Muscle layer of colon (tissue), 2 donors: ENCODE measurements around the gene OTUD3.
"Not testable (repeated sequence)": the region's sequence is repeated elsewhere in the genome, so short reads cannot be mapped to it uniquely, and the experiment has no call there.

Experiments used
- H3K27ac ChIP-seq: one replicate; pipeline ENCODE4 v1.7.0; 2013; ENCODE audit warnings: low read depth, mild to moderate bottlenecking, low read length, moderate library complexity
- H3K27me3 ChIP-seq, 2 donors: one replicate each; pipeline ENCODE4 v1.7.0; 2013; ENCODE audit warnings: low read length in 2 of 2, mild to moderate bottlenecking in 2 of 2; ENCODE audit not compliant: insufficient read depth in 2 of 2, control insufficient read depth in 1 of 2
- H3K36me3 ChIP-seq: one replicate; pipeline ENCODE4 v1.7.0; 2013; ENCODE audit warnings: mild to moderate bottlenecking, low read length; ENCODE audit not compliant: insufficient read depth
- H3K4me1 ChIP-seq: one replicate; pipeline ENCODE4 v1.7.0; 2013; ENCODE audit warnings: mild to moderate bottlenecking, low read length; ENCODE audit not compliant: insufficient read depth
- H3K4me3 ChIP-seq, 2 donors: one replicate each; pipeline ENCODE4 v1.7.0; 2013; ENCODE audit warnings: low read length in 2 of 2, low read depth in 1 of 2, mild to moderate bottlenecking in 1 of 2, moderate library complexity in 1 of 2
- H3K9ac ChIP-seq: one replicate; pipeline ENCODE4 v1.7.0; 2013; ENCODE audit warnings: low read length
- H3K9me3 ChIP-seq: one replicate; pipeline ENCODE4 v1.7.0; 2013; ENCODE audit warnings: mild to moderate bottlenecking, low read length
- donor health status: abdominal sarcoma.
- donor health status: Adenocarcinoma of cecum.

Gene OTUD3

GRCh38 chr1:19854866-19855265, 27.3 kb upstream of the OTUD3 start:
- H3K9me3 ChIP-seq, result no peaks in the 10 kb centered on the region
- H3K36me3 ChIP-seq, result no peaks in the 10 kb centered on the region
- H3K4me1 ChIP-seq, result no peaks in the 10 kb centered on the region
- H3K9ac ChIP-seq, result no peak overlapping the region
- no peak overlapping the region for H3K27ac ChIP-seq
- no peaks in the 10 kb centered on the region for H3K27me3 ChIP-seq
- H3K4me3 ChIP-seq, result no peak overlapping the region

GRCh38 chr1:19858893-19859292, 23.3 kb upstream of the OTUD3 start:
- peaks cover 4% of the 10 kb centered on the region for H3K9me3 ChIP-seq

GRCh38 chr1:19859876-19860275, 22.3 kb upstream of the OTUD3 start:
- Histone ChIP-seq H3K4me1 (no peaks in the 10 kb centered on the region), H3K27ac (no peak overlapping the region), H3K27me3 (no peaks in the 10 kb centered on the region), H3K4me3 (no peak overlapping the region), H3K36me3 (no peaks in the 10 kb centered on the region), H3K9ac (no peak overlapping the region), H3K9me3 (peaks cover 4% of the 10 kb centered on the region)

More at GRCh38 chr1:19858893-19859292, 23.3 kb upstream of the OTUD3 start:
- Histone ChIP-seq H3K9ac (no peak overlapping the region), H3K36me3 (no peaks in the 10 kb centered on the region), H3K4me1 (no peaks in the 10 kb centered on the region), H3K27ac (no peak overlapping the region), H3K27me3 (no peaks in the 10 kb centered on the region), H3K4me3 (no peak overlapping the region)

- Histone ChIP-seq H3K4me1 (no peaks in the 10 kb centered on the region), H3K9ac (no peak overlapping the region), H3K27me3 (no peaks in the 10 kb centered on the region), H3K4me3 (no peak overlapping the region), H3K9me3 (peaks cover 4% of the 10 kb centered on the region), H3K36me3 (no peaks in the 10 kb centered on the region), H3K27ac (no peak overlapping the region)
Observed at GRCh38 chr1:19860418-19860817, 21.8 kb upstream of the OTUD3 start.

GRCh38 chr1:19861034-19861433, 21.2 kb upstream of the OTUD3 start:
- no peak overlapping the region for H3K9ac ChIP-seq
- H3K4me1 ChIP-seq, result no peaks in the 10 kb centered on the region
- no peaks in the 10 kb centered on the region for H3K36me3 ChIP-seq
- no peak overlapping the region for H3K4me3 ChIP-seq
- H3K27me3 ChIP-seq, result no peaks in the 10 kb centered on the region
- no peak overlapping the region for H3K27ac ChIP-seq
- H3K9me3 ChIP-seq, result peaks cover 4% of the 10 kb centered on the region

- Histone ChIP-seq H3K4me1 (no peaks in the 10 kb centered on the region), H3K36me3 (no peaks in the 10 kb centered on the region), H3K27me3 (no peaks in the 10 kb centered on the region), H3K9me3 (peaks cover 4% of the 10 kb centered on the region), H3K27ac (no peak overlapping the region), H3K4me3 (no peak overlapping the region), H3K9ac (no peak overlapping the region)
Observed at GRCh38 chr1:19861842-19862530, 20.2 kb upstream of the OTUD3 start.

- H3K9ac ChIP-seq, result no peak overlapping the region
- no peak overlapping the region for H3K4me3 ChIP-seq
Observed at GRCh38 chr1:19862944-19863343, 19.3 kb upstream of the OTUD3 start.

GRCh38 chr1:19864570-19865160, 17.5 kb upstream of the OTUD3 start:
- no peak overlapping the region for H3K9ac ChIP-seq
- no peaks in the 10 kb centered on the region for H3K27me3 ChIP-seq
- H3K4me3 ChIP-seq, result no peak overlapping the region
- H3K4me1 ChIP-seq, result no peaks in the 10 kb centered on the region
- H3K27ac ChIP-seq, result no peak overlapping the region
- H3K36me3 ChIP-seq, result no peaks in the 10 kb centered on the region
- H3K9me3 ChIP-seq, result peaks cover 4% of the 10 kb centered on the region

More at GRCh38 chr1:19862944-19863343, 19.3 kb upstream of the OTUD3 start:
- H3K36me3 ChIP-seq, result no peaks in the 10 kb centered on the region
- H3K27me3 ChIP-seq, result no peaks in the 10 kb centered on the region
- peaks cover 4% of the 10 kb centered on the region for H3K9me3 ChIP-seq
- no peaks in the 10 kb centered on the region for H3K4me1 ChIP-seq
- H3K27ac ChIP-seq, result no peak overlapping the region

- Histone ChIP-seq H3K9ac (no peak overlapping the region), H3K9me3 (peaks cover 4% of the 10 kb centered on the region), H3K27me3 (no peaks in the 10 kb centered on the region), H3K27ac (no peak overlapping the region), H3K4me1 (no peaks in the 10 kb centered on the region), H3K36me3 (no peaks in the 10 kb centered on the region), H3K4me3 (no peak overlapping the region)
Observed at GRCh38 chr1:19866029-19866428, 16.2 kb upstream of the OTUD3 start.

GRCh38 chr1:19866758-19867157, 15.4 kb upstream of the OTUD3 start:
- Histone ChIP-seq H3K36me3 (no peaks in the 10 kb centered on the region), H3K9ac (no peak overlapping the region), H3K27me3 (no peaks in the 10 kb centered on the region), H3K9me3 (peaks cover 4% of the 10 kb centered on the region), H3K4me1 (no peaks in the 10 kb centered on the region), H3K27ac (no peak overlapping the region), H3K4me3 (no peak overlapping the region)

GRCh38 chr1:19868575-19868974, 13.6 kb upstream of the OTUD3 start:
- not testable (repeated sequence) for H3K4me3 ChIP-seq, H3K4me1 ChIP-seq, H3K36me3 ChIP-seq, H3K27me3 ChIP-seq, H3K27ac ChIP-seq, H3K9me3 ChIP-seq, H3K9ac ChIP-seq

- not testable (repeated sequence) for H3K4me1 ChIP-seq, H3K9ac ChIP-seq, H3K9me3 ChIP-seq, H3K27me3 ChIP-seq, H3K27ac ChIP-seq, H3K4me3 ChIP-seq, H3K36me3 ChIP-seq
Observed at GRCh38 chr1:19869453-19869852, 12.7 kb upstream of the OTUD3 start.
